Caco-2 (cell line): ENCODE measurements around the gene BHLHE40. TPM values are rescaled to one million over a fixed set of nuclear protein-coding genes. Genes with fewer than 3 reads are reported as not detected.
A peak's percentile ranks its signal among the peaks of the same experiment; 100 is the strongest.

Experiments
- BruUV-seq: library from RNA; stranded (reverse); fragments of 400-500 nt; replicated peaks from 2 replicates; lab custom pipeline; 2021; lab: Mats Ljungman, UMichigan
- CTCF ChIA-PET: fragments of 300-600 bp; sonication (Branson Sonifier 250); formaldehyde crosslinking; loops from one replicate; lab custom pipeline; 2022; ENCODE audit warnings: antibody characterized with exemption; lab: Charles Lee
- POLR2A ChIA-PET: fragments of 300-600 bp; sonication (Branson Sonifier 250); formaldehyde crosslinking; loops from one replicate; lab custom pipeline; 2022; ENCODE audit warnings: antibody characterized with exemption; lab: Charles Lee
- DNase-seq, 2 experiments: peaks; one replicate each; pipeline versions ENCODE4 v3.0.0 to v3.0.0-alpha.2; 2020 to 2022
- H3K27me3 ChIP-seq: replicated peaks from 2 replicates; pipeline ENCODE4 v1.6.0; 2011; ENCODE audit warnings: low read length; ENCODE audit not compliant: control insufficient read depth, insufficient read depth
- H3K36me3 ChIP-seq: 2 replicates; pipeline ENCODE4 v1.5.1; 2011; ENCODE audit warnings: low read length; ENCODE audit not compliant: control insufficient read depth, insufficient read depth
- H3K4me1 ChIP-seq: fragments of 250-450 bp; sonication (Bioruptor Pico); 2 replicates; pipeline ENCODE4 v1.5.1; 2020; ENCODE audit warnings: mild to moderate bottlenecking
- H3K4me3 ChIP-seq: 2 replicates; pipeline ENCODE4 v1.5.1; 2011; ENCODE audit warnings: low read depth, mild to moderate bottlenecking, control low read depth, low read length
- H3K9me3 ChIP-seq: fragments of 250-450 bp; sonication (Bioruptor Pico); 2 replicates; pipeline ENCODE4 v1.5.1; 2020; ENCODE audit warnings: mild to moderate bottlenecking, moderate library complexity
- H3K27ac Mint-ChIP-seq: one replicate; pipeline ENCODE4 v1.8.0; 2022; ENCODE audit warnings: mixed read lengths; ENCODE audit not compliant: unreplicated experiment
- H3K27me3 Mint-ChIP-seq: one replicate; pipeline ENCODE4 v1.8.0; 2022; ENCODE audit warnings: mixed read lengths; ENCODE audit not compliant: insufficient read depth, unreplicated experiment
- H3K36me3 Mint-ChIP-seq: one replicate; pipeline ENCODE4 v1.8.0; 2022; ENCODE audit warnings: mild to moderate bottlenecking, mixed read lengths; ENCODE audit not compliant: insufficient read depth, unreplicated experiment
- H3K4me1 Mint-ChIP-seq: one replicate; pipeline ENCODE4 v1.8.0; 2022; ENCODE audit warnings: low read depth, mixed read lengths; ENCODE audit not compliant: unreplicated experiment
- H3K4me3 Mint-ChIP-seq: one replicate; pipeline ENCODE4 v1.8.0; 2022; ENCODE audit warnings: mild to moderate bottlenecking, moderate library complexity, mixed read lengths; ENCODE audit not compliant: unreplicated experiment
- H3K9me3 Mint-ChIP-seq: one replicate; pipeline ENCODE4 v1.8.0; 2022; ENCODE audit warnings: mixed read lengths; ENCODE audit not compliant: unreplicated experiment
- intact Hi-C: fragments of 100-400 bp; cut with micrococcal nuclease; formaldehyde crosslinking; loops from one replicate; pipeline ENCODE4 v1.10.0; 2022; ENCODE audit not compliant: unreplicated experiment
- total RNA-seq: library from RNA; stranded (reverse); gene quantifications from 2 replicates; pipeline ENCODE4 v1.2.3, GENCODE V29; 2022
- TF ChIP-seq, protein P1 (sequence below), 2 experiments: fragments of 200-600 bp in 1 of 2; IDR thresholded peaks; 1 replicate in 1 of 2; 2 replicates in 1 of 2; pipeline versions ENCODE4 v1.5.1 to v1.8.0; 2011 to 2022; ENCODE audit warnings: antibody characterized with exemption in 1 of 2, control low read depth in 1 of 2, inconsistent platforms in 1 of 2, low read depth in 1 of 2, low read length in 1 of 2, mild to moderate bottlenecking in 1 of 2, moderate library complexity in 1 of 2; ENCODE audit not compliant: insufficient read depth in 1 of 2, severe bottlenecking in 1 of 2, unreplicated experiment in 1 of 2

Gene BHLHE40
- total RNA-seq, 1 experiment from 2014 or later, result 8.5 TPM

- ChIA-PET CTCF (interaction anchor here (1.2 kb wide), 1 partner anchor 245 kb away, joined by 3 read pairs; no protein-coding TSS in a partner anchor), POLR2A (no interaction called here)
- no peaks in the 10 kb centered on the region for H3K9me3 ChIP-seq
- Mint-ChIP-seq H3K27ac (peak overlapping the region; percentile 70), H3K9me3 (no peaks in the 10 kb centered on the region), H3K4me3 (peak overlapping the region; percentile 89), H3K36me3 (peaks cover 21% of the 10 kb centered on the region), H3K4me1 (peaks cover 40% of the 10 kb centered on the region), H3K27me3 (no peaks in the 10 kb centered on the region)
- H3K36me3 ChIP-seq, result peaks cover 2% of the 10 kb centered on the region
- peaks cover 36% of the 10 kb centered on the region for H3K4me1 ChIP-seq
- TF ChIP-seq, protein P1, sequence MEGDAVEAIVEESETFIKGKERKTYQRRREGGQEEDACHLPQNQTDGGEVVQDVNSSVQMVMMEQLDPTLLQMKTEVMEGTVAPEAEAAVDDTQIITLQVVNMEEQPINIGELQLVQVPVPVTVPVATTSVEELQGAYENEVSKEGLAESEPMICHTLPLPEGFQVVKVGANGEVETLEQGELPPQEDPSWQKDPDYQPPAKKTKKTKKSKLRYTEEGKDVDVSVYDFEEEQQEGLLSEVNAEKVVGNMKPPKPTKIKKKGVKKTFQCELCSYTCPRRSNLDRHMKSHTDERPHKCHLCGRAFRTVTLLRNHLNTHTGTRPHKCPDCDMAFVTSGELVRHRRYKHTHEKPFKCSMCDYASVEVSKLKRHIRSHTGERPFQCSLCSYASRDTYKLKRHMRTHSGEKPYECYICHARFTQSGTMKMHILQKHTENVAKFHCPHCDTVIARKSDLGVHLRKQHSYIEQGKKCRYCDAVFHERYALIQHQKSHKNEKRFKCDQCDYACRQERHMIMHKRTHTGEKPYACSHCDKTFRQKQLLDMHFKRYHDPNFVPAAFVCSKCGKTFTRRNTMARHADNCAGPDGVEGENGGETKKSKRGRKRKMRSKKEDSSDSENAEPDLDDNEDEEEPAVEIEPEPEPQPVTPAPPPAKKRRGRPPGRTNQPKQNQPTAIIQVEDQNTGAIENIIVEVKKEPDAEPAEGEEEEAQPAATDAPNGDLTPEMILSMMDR (IDR thresholded peaks at IDR 0.05; ENCODE audit: insufficient read depth in 1 of 2, low read depth in 1 of 2, low read length in 1 of 2, severe bottlenecking in 1 of 2, unreplicated experiment in 1 of 2), result peak; percentile 38 to 54
- peak in 1 of 2 experiments; percentile 59 for DNase-seq
- H3K4me3 ChIP-seq, result peak overlapping the region; percentile 5; the same call in 1 of the 2 replicates
- intact Hi-C loops, result no loop called here
- no TSS peak for BruUV-seq
- no peaks in the 10 kb centered on the region for H3K27me3 ChIP-seq
Measured at GRCh38 chr3:4981665-4982494, 2.6 kb downstream of the BHLHE40 start.

- BruUV-seq, result no TSS peak
- DNase-seq, result no peak
- Histone ChIP-seq H3K9me3 (no peaks in the 10 kb centered on the region), H3K36me3 (peaks cover 2% of the 10 kb centered on the region), H3K27me3 (no peaks in the 10 kb centered on the region), H3K4me3 (no peak overlapping the region), H3K4me1 (peaks cover 31% of the 10 kb centered on the region)
- H3K27ac Mint-ChIP-seq, result no peak overlapping the region
- peaks cover 45% of the 10 kb centered on the region for H3K4me1 Mint-ChIP-seq
- TF ChIP-seq, protein P1 (IDR thresholded peaks at IDR 0.05; ENCODE audit: insufficient read depth in 1 of 2, low read depth in 1 of 2, low read length in 1 of 2, severe bottlenecking in 1 of 2, unreplicated experiment in 1 of 2), result no peak
- no peaks in the 10 kb centered on the region for H3K9me3 Mint-ChIP-seq
- no peaks in the 10 kb centered on the region for H3K27me3 Mint-ChIP-seq
- ChIA-PET POLR2A (no interaction called here), CTCF (interaction anchor here (0.6 kb wide), 1 partner anchor 43 kb away, joined by 7 read pairs; no protein-coding TSS in a partner anchor)
- H3K4me3 Mint-ChIP-seq, result no peak overlapping the region
- intact Hi-C loops, result no loop called here
- H3K36me3 Mint-ChIP-seq, result peaks cover 15% of the 10 kb centered on the region
Measured at GRCh38 chr3:4982773-4983738, 3.8 kb downstream of the BHLHE40 start.
